Progenitor cell of endocrine pancreas (in vitro differentiated cells): Measurements from ENCODE around the gene AATK. TPM values are rescaled to one million over a fixed set of nuclear protein-coding genes. Genes with fewer than 3 reads are reported as not detected.

Experiments
- DNase-seq: peaks from one replicate; pipeline ENCODE4 v3.0.0; 2021; ENCODE audit warnings: low spot score; ENCODE audit not compliant: unreplicated experiment
- H3K27ac Mint-ChIP-seq: 2 replicates; pipeline ENCODE4 v1.8.0; 2021; ENCODE audit warnings: mild to moderate bottlenecking, moderate library complexity, mixed read lengths
- H3K27me3 Mint-ChIP-seq: 2 replicates; pipeline ENCODE4 v1.8.0; 2021; ENCODE audit warnings: mixed read lengths
- H3K36me3 Mint-ChIP-seq: 2 replicates; pipeline ENCODE4 v1.8.0; 2022; ENCODE audit warnings: mixed read lengths; ENCODE audit not compliant: insufficient read depth
- H3K4me1 Mint-ChIP-seq: 2 replicates; pipeline ENCODE4 v1.8.0; 2021; ENCODE audit warnings: low read depth, mixed read lengths
- H3K4me3 Mint-ChIP-seq: 2 replicates; pipeline ENCODE4 v1.8.0; 2021; ENCODE audit warnings: low read depth, mild to moderate bottlenecking, moderate library complexity, mixed read lengths
- H3K9me3 Mint-ChIP-seq: 2 replicates; pipeline ENCODE4 v1.8.0; 2021; ENCODE audit warnings: low read depth, mixed read lengths
- CTCF ChIP-seq: fragments of 200-600 bp; sonication (generic); IDR thresholded peaks from one replicate; pipeline ENCODE4 v1.5.0; 2021; ENCODE audit warnings: antibody characterized with exemption, mild to moderate bottlenecking; ENCODE audit not compliant: unreplicated experiment
- total RNA-seq: library from RNA; stranded (reverse); gene quantifications from 2 replicates; pipeline ENCODE4 v1.2.1, GENCODE V29; 2021

The AATK gene
- total RNA-seq, 1 donor from 2014 or later = 12.9 TPM

- DNase-seq = no peak
- no peaks in the 10 kb centered on the region for H3K9me3 Mint-ChIP-seq
- H3K27ac Mint-ChIP-seq = no peak overlapping the region
- H3K4me3 Mint-ChIP-seq = no peak overlapping the region
- TF ChIP-seq CTCF = no peak
- peaks cover 2% of the 10 kb centered on the region for H3K36me3 Mint-ChIP-seq
- no peaks in the 10 kb centered on the region for H3K27me3 Mint-ChIP-seq
- no peaks in the 10 kb centered on the region for H3K4me1 Mint-ChIP-seq
These were observed 30.7 kb upstream of the AATK start for GRCh38 chr17:81196505-81197408.

- Mint-ChIP-seq H3K27ac (no peak overlapping the region), H3K4me1 (no peaks in the 10 kb centered on the region), H3K4me3 (no peak overlapping the region), H3K9me3 (no peaks in the 10 kb centered on the region), H3K36me3 (no peaks in the 10 kb centered on the region), H3K27me3 (no peaks in the 10 kb centered on the region)
- no peak for DNase-seq
- TF ChIP-seq CTCF = no peak
These were observed 30.0 kb upstream of the AATK start for GRCh38 chr17:81195941-81196495.

GRCh38 chr17:81194941-81195901, 29.2 kb upstream of the AATK start:
- Mint-ChIP-seq H3K27ac (no peak overlapping the region), H3K9me3 (no peaks in the 10 kb centered on the region), H3K4me1 (no peaks in the 10 kb centered on the region), H3K36me3 (no peaks in the 10 kb centered on the region), H3K4me3 (no peak overlapping the region), H3K27me3 (no peaks in the 10 kb centered on the region)
- no peak for TF ChIP-seq CTCF
- DNase-seq = no peak

- Mint-ChIP-seq H3K4me1 (no peaks in the 10 kb centered on the region), H3K9me3 (no peaks in the 10 kb centered on the region), H3K4me3 (no peak overlapping the region), H3K27me3 (no peaks in the 10 kb centered on the region), H3K27ac (no peak overlapping the region), H3K36me3 (no peaks in the 10 kb centered on the region)
- no peak for TF ChIP-seq CTCF
- no peak for DNase-seq
These were observed 28.3 kb upstream of the AATK start for GRCh38 chr17:81194225-81194760.
